NCI-H524 (cell line): ENCODE measurements around the gene BMERB1.
A peak's percentile ranks its signal among the peaks of the same experiment; 100 is the strongest.
"Not testable (repeated sequence)": the region's sequence is repeated elsewhere in the genome, so short reads cannot be mapped to it uniquely, and the experiment has no call there.

ENCODE experiments used
- DNase-seq, 2 experiments: peaks; one replicate each; lab custom pipeline; 2025; lab: John Stamatoyannopoulos, UW

BMERB1 gene

GRCh38 chr16:15425861-15426260 is 8.5 kb upstream of the BMERB1 start:
- DNase-seq, result no peak

GRCh38 chr16:15426796-15427195 is 7.6 kb upstream of the BMERB1 start:
- no peak for DNase-seq

GRCh38 chr16:15427648-15428239 is 6.6 kb upstream of the BMERB1 start:
- peak; percentile 93 to 94 for DNase-seq

GRCh38 chr16:15430884-15431283 is 3.5 kb upstream of the BMERB1 start:
- not testable (repeated sequence) for DNase-seq

GRCh38 chr16:15434079-15434424 is 336 bp upstream of the BMERB1 start:
- DNase-seq, result peak in 1 of 2 experiments; percentile 62

GRCh38 chr16:15435216-15435864 is 952 bp downstream of the BMERB1 start:
- DNase-seq, result peak in 1 of 2 experiments; percentile 26

- DNase-seq, result no peak
Observed at GRCh38 chr16:15439102-15439501, 4.7 kb downstream of the BMERB1 start.

- no peak for DNase-seq
Observed at GRCh38 chr16:15439521-15439920, 5.1 kb downstream of the BMERB1 start.

- no peak for DNase-seq
Observed at GRCh38 chr16:15440852-15441251, 6.5 kb downstream of the BMERB1 start.

- not testable (repeated sequence) for DNase-seq
Observed at GRCh38 chr16:15442140-15442539, 7.8 kb downstream of the BMERB1 start.

GRCh38 chr16:15443753-15444152 is 9.4 kb downstream of the BMERB1 start:
- no peak for DNase-seq

- no peak for DNase-seq
Observed at GRCh38 chr16:15444264-15444663, 9.9 kb downstream of the BMERB1 start.

- no peak for DNase-seq
Observed at GRCh38 chr16:15445450-15445849, 11.1 kb downstream of the BMERB1 start.

GRCh38 chr16:15446901-15447300 is 12.5 kb downstream of the BMERB1 start:
- no peak for DNase-seq

- DNase-seq, result no peak
Observed at GRCh38 chr16:15450624-15451023, 16.2 kb downstream of the BMERB1 start.

GRCh38 chr16:15451098-15451731 is 16.8 kb downstream of the BMERB1 start:
- DNase-seq, result no peak

GRCh38 chr16:15452246-15452855 is 18.0 kb downstream of the BMERB1 start:
- no peak for DNase-seq

- DNase-seq, result not testable (repeated sequence)
Observed at GRCh38 chr16:15453296-15453695, 18.9 kb downstream of the BMERB1 start.

GRCh38 chr16:15454933-15455332 is 20.5 kb downstream of the BMERB1 start:
- DNase-seq, result not testable (repeated sequence)

- DNase-seq, result no peak
Observed at GRCh38 chr16:15457400-15457799, 23.0 kb downstream of the BMERB1 start.

GRCh38 chr16:15457958-15458357 is 23.6 kb downstream of the BMERB1 start:
- peak in 1 of 2 experiments; percentile 6 for DNase-seq

GRCh38 chr16:15459791-15460190 is 25.4 kb downstream of the BMERB1 start:
- no peak for DNase-seq

GRCh38 chr16:15460601-15461000 is 26.2 kb downstream of the BMERB1 start:
- DNase-seq, result no peak
